ENCODE data around the gene PSMB5.

GRCh38 chr14:23013054-23013748, 21.5 kb downstream of the PSMB5 start:
- TF ChIP-seq, protein P1, sequence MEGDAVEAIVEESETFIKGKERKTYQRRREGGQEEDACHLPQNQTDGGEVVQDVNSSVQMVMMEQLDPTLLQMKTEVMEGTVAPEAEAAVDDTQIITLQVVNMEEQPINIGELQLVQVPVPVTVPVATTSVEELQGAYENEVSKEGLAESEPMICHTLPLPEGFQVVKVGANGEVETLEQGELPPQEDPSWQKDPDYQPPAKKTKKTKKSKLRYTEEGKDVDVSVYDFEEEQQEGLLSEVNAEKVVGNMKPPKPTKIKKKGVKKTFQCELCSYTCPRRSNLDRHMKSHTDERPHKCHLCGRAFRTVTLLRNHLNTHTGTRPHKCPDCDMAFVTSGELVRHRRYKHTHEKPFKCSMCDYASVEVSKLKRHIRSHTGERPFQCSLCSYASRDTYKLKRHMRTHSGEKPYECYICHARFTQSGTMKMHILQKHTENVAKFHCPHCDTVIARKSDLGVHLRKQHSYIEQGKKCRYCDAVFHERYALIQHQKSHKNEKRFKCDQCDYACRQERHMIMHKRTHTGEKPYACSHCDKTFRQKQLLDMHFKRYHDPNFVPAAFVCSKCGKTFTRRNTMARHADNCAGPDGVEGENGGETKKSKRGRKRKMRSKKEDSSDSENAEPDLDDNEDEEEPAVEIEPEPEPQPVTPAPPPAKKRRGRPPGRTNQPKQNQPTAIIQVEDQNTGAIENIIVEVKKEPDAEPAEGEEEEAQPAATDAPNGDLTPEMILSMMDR (IDR thresholded peaks at IDR 0.05; ENCODE audit: low read depth, low read length, missing input control): no peak
- TF ChIP-seq, protein P2, sequence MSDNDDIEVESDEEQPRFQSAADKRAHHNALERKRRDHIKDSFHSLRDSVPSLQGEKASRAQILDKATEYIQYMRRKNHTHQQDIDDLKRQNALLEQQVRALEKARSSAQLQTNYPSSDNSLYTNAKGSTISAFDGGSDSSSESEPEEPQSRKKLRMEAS (IDR thresholded peaks at IDR 0.05): no peak
